ENCODE results near the gene ACACA.

ACACA gene

DNA sequence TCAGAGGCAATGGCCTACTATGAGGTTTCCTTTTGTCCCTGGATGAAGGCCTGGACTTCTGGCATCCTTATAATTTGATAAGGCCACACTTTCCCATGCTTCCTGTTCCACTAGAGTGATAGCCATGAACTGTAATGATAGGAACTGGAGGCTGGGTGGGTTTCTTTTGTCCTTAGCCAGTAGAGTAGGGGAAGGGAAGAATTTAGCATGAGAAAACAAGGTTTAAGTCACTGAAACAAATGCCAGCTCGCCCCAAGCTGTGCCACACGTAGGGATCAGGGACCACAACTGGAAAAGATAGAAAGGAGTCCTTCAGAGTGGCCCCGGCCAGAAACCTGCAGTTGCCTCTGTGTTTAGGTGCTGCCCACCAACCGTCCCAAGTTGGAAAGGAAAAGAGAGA lies 111.7 kb downstream of the ACACA start:
- no peaks in the 10 kb centered on the region for H3K36me3 Mint-ChIP-seq (ENCODE audit: insufficient read depth)
- ATAC-seq (replicated peaks; ENCODE audit: extremely low read depth, poor library complexity, severe bottlenecking): no peak

DNA sequence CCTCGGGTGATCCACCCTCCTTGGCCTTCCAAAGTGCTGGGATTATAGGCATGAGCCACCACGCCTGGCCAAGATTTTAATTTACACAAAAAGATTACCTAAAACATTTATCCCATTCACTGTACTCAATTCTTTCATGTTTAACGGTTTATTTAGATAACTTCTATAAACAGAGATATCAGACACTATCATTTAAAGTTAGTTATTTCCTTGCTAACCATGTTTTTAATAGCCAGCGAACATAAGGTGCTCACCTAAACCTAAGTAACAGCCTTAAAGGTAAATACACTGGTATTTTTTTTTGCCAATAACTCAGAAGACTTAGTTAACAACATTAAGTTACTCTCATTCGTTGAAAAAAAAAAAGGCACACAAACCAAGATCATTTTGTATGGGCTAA lies 112.9 kb downstream of the ACACA start:
- Mint-ChIP-seq H3K27ac (ENCODE audit: low read depth) (no peak overlapping the region), H3K4me3 (no peak overlapping the region), H3K4me1 (peaks cover 5% of the 10 kb centered on the region), H3K27me3 (no peaks in the 10 kb centered on the region), H3K9me3 (no peaks in the 10 kb centered on the region), H3K36me3 (ENCODE audit: insufficient read depth) (no peaks in the 10 kb centered on the region)
- DNase-seq (ENCODE audit: low spot score in 2 of 2): no peak
- ATAC-seq (replicated peaks; ENCODE audit: extremely low read depth, poor library complexity, severe bottlenecking): no peak

More for the DNA sequence above, 111.7 kb downstream of the ACACA start:
- no peaks in the 10 kb centered on the region for H3K27me3 Mint-ChIP-seq
- no peak overlapping the region for H3K4me3 Mint-ChIP-seq
- H3K9me3 Mint-ChIP-seq: no peaks in the 10 kb centered on the region
- H3K27ac Mint-ChIP-seq (ENCODE audit: low read depth): no peak overlapping the region
- DNase-seq (ENCODE audit: low spot score in 2 of 2): no peak
- H3K4me1 Mint-ChIP-seq: peaks cover 5% of the 10 kb centered on the region

DNA sequence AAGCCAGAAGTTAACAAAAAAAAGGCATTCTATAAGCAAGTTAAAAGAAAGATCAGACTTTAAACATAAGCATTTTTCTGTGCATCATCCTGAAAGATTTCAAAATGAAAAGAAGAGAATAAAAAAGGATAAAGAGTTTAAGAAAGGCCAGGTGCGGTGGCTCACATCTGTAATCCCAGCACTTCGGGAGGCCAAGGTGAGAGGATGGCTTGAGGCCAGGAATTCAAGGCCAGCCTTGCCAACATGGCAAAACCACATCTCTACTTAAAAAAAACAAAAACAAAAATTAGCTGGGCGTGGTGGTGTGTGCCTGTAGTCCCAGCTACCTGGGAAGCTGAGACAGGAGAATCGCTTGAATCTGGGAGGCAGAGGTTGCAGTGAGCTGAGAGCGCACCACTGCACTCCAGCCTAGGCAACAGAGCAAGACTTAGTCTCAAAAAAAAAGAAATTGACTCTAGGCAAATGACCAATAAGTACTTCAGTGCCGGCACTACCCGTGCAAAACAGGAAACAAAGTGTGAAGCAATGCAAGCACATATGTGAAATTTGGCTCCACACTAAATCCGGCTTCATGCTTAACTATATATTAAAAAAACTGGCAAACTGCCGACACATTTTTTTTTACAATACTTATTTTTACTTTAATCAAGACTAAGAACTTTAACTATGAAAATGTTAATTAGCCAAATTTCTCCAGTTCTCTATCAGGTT lies 114.1 kb downstream of the ACACA start:
- Mint-ChIP-seq H3K9me3 (no peaks in the 10 kb centered on the region), H3K4me1 (peaks cover 5% of the 10 kb centered on the region), H3K36me3 (ENCODE audit: insufficient read depth) (no peaks in the 10 kb centered on the region), H3K27ac (ENCODE audit: low read depth) (no peak overlapping the region), H3K27me3 (no peaks in the 10 kb centered on the region), H3K4me3 (no peak overlapping the region)
- ATAC-seq (replicated peaks; ENCODE audit: extremely low read depth, poor library complexity, severe bottlenecking) (no peak), DNase-seq (ENCODE audit: low spot score in 2 of 2) (no peak)

DNA sequence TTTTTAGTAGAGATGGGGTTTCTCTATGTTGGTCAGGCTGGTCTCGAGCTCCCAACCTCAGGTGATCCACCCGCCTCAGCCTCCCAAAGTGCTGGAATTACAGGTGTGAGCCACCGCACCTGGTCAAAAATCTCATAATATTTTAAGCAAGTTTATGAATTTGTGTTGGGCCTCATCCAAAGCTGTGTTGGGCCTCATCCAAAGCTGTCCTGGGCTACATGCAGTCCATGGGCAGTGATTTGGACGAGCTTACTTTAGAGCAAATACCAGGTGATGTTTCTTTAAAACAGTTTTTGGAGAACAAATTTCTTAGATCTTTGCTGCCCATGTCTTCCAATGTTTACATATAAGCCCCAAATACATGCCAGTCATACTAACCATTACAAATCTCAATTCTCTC lies 115.3 kb downstream of the ACACA start:
- Mint-ChIP-seq H3K27me3 (no peaks in the 10 kb centered on the region), H3K27ac (ENCODE audit: low read depth) (no peak overlapping the region), H3K9me3 (no peaks in the 10 kb centered on the region), H3K4me3 (no peak overlapping the region), H3K36me3 (ENCODE audit: insufficient read depth) (peaks cover 2% of the 10 kb centered on the region), H3K4me1 (peaks cover 5% of the 10 kb centered on the region)
- ATAC-seq (replicated peaks; ENCODE audit: extremely low read depth, poor library complexity, severe bottlenecking) (no peak), DNase-seq (ENCODE audit: low spot score in 2 of 2) (no peak)

DNA sequence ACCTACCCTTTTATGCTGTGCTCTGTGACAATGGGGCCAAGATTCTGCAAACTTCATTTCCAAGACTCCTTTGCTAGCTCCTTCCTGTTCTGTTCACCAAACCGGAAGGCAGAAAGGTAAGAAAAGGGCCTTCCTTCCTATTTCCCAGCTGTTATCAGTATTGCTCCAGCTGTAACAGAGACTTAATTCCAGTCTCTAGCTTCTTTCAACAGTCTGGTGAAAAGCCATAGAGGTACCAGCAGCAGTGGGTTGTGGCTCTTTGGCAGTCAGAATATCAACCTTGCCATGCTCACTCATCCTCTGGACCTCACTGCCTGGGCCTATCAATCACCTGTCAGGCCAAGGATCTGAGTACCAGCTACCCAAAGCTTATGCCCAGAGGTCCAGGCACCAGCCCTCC lies 120.2 kb downstream of the ACACA start:
- H3K9me3 Mint-ChIP-seq: no peaks in the 10 kb centered on the region
- no peak overlapping the region for H3K4me3 Mint-ChIP-seq
- DNase-seq (ENCODE audit: low spot score in 2 of 2) (no peak), ATAC-seq (replicated peaks; ENCODE audit: extremely low read depth, poor library complexity, severe bottlenecking) (no peak)
- H3K27ac Mint-ChIP-seq (ENCODE audit: low read depth): no peak overlapping the region
- H3K27me3 Mint-ChIP-seq: no peaks in the 10 kb centered on the region
- H3K36me3 Mint-ChIP-seq (ENCODE audit: insufficient read depth): peaks cover 2% of the 10 kb centered on the region
- peaks cover 5% of the 10 kb centered on the region for H3K4me1 Mint-ChIP-seq

DNA sequence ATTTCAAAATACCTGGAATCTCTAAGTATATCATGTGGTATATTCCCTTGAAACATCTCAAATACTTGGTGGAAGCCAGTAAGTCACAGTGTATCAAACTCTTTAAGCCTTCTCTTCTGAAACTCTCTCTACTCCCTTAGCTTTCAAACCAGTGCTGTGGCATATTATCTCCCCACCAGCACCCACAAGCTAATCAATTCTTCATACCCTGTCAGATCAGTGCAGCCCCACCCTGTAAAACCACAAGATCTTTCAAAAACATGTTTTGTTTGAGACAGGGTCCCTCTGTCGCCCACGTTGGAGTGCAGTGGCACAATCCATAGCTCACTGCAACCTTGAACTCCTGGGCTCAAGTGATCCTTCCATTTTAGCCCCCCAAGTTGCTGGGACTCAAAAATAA lies 122.4 kb downstream of the ACACA start:
- peaks cover 5% of the 10 kb centered on the region for H3K4me1 Mint-ChIP-seq

DNA sequence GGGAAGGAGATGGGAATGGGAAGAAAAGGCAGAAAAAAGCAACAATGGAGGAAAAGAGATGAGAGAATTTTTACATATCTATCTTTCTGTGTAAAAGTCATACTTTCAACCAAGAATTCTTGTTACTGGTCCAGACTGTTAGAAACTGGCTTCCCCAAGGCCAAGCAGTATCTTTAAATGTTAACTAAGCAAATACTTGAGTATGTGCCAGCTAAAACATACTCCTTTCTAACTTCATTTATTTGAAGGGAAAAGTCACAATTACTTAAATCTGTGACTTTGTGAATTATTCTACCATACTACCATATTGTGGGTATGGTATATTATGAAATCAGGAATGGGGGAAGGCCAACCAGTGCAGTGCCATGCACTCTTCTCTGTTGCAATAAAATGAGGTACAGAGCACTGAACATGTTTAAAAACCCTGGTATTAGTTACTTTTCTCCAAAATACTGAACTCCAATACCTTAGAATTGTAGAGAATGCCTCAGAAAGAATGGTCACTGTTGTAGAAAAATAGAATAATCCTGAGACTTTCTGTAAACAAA lies 123.1 kb downstream of the ACACA start:
- no peaks in the 10 kb centered on the region for H3K27me3 Mint-ChIP-seq
- H3K4me3 Mint-ChIP-seq: no peak overlapping the region
- H3K27ac Mint-ChIP-seq (ENCODE audit: low read depth): no peak overlapping the region
- peaks cover 5% of the 10 kb centered on the region for H3K4me1 Mint-ChIP-seq
- no peaks in the 10 kb centered on the region for H3K9me3 Mint-ChIP-seq
- H3K36me3 Mint-ChIP-seq (ENCODE audit: insufficient read depth): peaks cover 2% of the 10 kb centered on the region
- no peak for DNase-seq (ENCODE audit: low spot score in 2 of 2)
- no peak for ATAC-seq (replicated peaks; ENCODE audit: extremely low read depth, poor library complexity, severe bottlenecking)

More for the DNA sequence above, 122.4 kb downstream of the ACACA start:
- H3K27me3 Mint-ChIP-seq: no peaks in the 10 kb centered on the region
- ATAC-seq (replicated peaks; ENCODE audit: extremely low read depth, poor library complexity, severe bottlenecking) (no peak), DNase-seq (ENCODE audit: low spot score in 2 of 2) (no peak)
- peaks cover 2% of the 10 kb centered on the region for H3K36me3 Mint-ChIP-seq (ENCODE audit: insufficient read depth)
- H3K27ac Mint-ChIP-seq (ENCODE audit: low read depth): no peak overlapping the region
- no peaks in the 10 kb centered on the region for H3K9me3 Mint-ChIP-seq
- no peak overlapping the region for H3K4me3 Mint-ChIP-seq

DNA sequence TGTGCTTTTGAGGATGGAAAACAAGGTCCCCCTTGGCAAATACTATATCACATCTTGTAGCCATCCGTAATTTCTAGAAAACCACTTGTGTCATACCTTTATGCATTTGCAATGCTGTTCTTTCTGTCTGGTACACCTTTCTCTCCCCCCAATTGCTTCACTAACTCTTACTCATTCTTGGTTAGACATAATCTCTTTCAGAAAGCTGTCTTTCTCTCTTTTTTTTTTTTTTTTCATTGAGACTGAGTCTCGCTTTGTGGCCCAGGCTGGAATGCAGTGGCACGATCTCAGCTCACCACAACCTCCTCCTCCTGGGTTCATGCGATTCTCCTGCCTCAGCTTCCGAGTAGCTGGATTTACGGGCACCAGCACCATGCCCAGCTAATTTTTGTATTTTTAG lies 125.8 kb downstream of the ACACA start:
- Mint-ChIP-seq H3K4me1 (peaks cover 5% of the 10 kb centered on the region), H3K27ac (ENCODE audit: low read depth) (no peak overlapping the region), H3K9me3 (no peaks in the 10 kb centered on the region), H3K36me3 (ENCODE audit: insufficient read depth) (peaks cover 5% of the 10 kb centered on the region), H3K4me3 (no peak overlapping the region), H3K27me3 (no peaks in the 10 kb centered on the region)
- DNase-seq (ENCODE audit: low spot score in 2 of 2) (no peak), ATAC-seq (replicated peaks; ENCODE audit: extremely low read depth, poor library complexity, severe bottlenecking) (no peak)

DNA sequence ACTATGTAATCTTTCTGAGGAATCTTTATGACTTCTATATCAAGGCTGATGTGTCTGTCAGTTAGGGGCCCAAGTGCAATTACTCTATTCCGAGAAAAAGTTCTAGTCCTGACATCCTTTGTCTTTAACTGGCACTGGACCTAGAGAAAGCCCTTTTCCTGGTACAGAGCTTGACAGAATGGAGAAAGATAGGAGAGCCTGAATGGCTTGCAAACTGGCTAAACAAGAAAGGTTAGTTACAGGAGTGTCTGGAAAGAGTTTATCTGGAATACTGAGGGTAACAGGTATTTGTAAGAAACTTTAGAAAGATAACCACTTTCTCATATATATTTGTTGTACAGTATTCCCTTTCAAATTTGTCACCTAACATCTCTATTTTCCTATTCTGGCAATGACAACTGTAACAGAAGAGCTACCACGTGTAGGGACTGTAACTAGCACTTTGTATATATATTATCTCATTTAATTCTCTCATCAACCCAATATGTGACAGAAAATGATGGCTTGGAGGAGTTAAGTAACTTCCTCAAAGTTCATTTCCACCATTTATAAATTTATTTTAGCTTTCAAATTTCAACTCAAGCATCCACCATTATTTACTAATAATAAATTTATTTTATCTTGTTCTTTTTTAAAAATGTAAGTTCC lies 128.3 kb downstream of the ACACA start:
- H3K4me3 Mint-ChIP-seq: no peak overlapping the region
- H3K9me3 Mint-ChIP-seq: no peaks in the 10 kb centered on the region

DNA sequence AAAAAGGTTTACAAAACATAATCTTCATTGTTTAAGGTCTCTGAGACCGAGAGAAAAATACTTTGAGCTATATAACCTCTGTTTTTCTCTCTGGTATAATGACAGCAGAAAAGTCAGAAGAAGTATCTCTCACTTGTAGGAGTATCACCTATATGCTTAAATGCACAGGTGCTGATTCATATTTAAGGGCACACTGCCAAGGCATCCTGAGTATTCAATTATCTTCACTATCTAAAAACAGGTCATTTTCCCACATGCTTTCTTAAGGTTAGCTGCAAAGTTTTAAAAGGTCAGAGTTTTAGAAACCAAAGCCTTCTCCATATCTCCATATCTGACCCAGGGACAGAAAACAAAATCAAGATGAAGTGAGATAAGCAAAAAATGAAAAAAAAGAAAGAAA lies 130.2 kb downstream of the ACACA start:
- H3K27me3 Mint-ChIP-seq: no peaks in the 10 kb centered on the region
- peaks cover 7% of the 10 kb centered on the region for H3K36me3 Mint-ChIP-seq (ENCODE audit: insufficient read depth)
- H3K4me1 Mint-ChIP-seq: no peaks in the 10 kb centered on the region
- no peaks in the 10 kb centered on the region for H3K9me3 Mint-ChIP-seq
- H3K27ac Mint-ChIP-seq (ENCODE audit: low read depth): peak overlapping the region; percentile 17
- DNase-seq (ENCODE audit: low spot score in 2 of 2): no peak
- ATAC-seq (replicated peaks; ENCODE audit: extremely low read depth, poor library complexity, severe bottlenecking): no peak
- H3K4me3 Mint-ChIP-seq: no peak overlapping the region

More for the DNA sequence above, 128.3 kb downstream of the ACACA start:
- Mint-ChIP-seq H3K27ac (ENCODE audit: low read depth) (no peak overlapping the region), H3K27me3 (no peaks in the 10 kb centered on the region), H3K36me3 (ENCODE audit: insufficient read depth) (peaks cover 7% of the 10 kb centered on the region), H3K4me1 (no peaks in the 10 kb centered on the region)
- ATAC-seq (replicated peaks; ENCODE audit: extremely low read depth, poor library complexity, severe bottlenecking): no peak
- DNase-seq (ENCODE audit: low spot score in 2 of 2): no peak

DNA sequence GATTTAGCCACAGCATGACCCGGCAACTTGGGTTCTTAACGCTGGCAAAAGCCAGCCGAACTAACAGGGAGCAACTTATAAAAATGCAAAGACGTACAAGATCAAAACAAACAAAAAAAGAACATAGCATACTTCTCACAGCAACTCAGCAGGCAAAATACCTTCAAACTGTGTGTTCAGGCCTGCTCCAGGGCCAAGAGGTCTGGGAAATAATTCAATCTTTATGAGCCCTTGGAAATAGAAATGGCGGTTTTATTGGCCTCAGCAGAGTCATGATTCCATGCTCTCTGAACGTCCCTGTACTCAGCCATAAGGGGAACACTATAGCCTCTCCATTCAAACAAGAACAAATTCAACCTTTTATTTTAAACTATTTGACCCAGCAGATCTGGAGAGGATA lies 132.2 kb downstream of the ACACA start:
- peaks cover 9% of the 10 kb centered on the region for H3K36me3 Mint-ChIP-seq (ENCODE audit: insufficient read depth)
- ATAC-seq (replicated peaks; ENCODE audit: extremely low read depth, poor library complexity, severe bottlenecking): no peak
- no peak overlapping the region for H3K4me3 Mint-ChIP-seq

DNA sequence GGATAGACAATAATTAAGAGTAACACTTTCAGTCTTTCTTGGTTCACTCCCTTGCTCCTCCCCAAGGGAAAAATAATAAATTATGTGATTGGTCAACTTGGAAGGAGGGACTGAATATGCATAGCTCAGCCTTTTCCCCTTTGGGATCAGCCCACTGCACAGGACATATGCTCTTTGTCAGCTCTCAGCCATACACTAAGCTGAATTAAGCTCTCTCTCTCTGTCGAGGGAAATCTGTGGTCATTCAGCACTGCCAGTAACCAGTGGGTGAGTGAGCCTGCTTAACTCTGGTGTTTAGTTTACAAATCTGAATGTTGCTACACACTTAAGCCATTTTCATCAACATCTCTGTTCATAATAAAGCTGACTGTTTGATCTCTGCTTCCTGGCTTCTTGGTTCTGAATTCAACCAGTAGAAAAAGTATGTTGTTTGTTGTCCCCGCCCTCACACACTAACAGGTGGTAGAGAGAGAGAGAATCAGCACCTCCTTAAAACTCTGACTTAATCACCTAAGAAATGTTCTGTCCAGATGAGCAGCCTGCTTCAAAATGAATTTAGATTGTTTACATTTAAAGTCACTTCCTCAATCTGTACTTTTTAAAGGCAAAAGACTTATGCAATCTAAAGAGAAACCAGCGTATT lies 133.1 kb downstream of the ACACA start:
- DNase-seq (ENCODE audit: low spot score in 2 of 2) (no peak), ATAC-seq (replicated peaks; ENCODE audit: extremely low read depth, poor library complexity, severe bottlenecking) (no peak)
- H3K36me3 Mint-ChIP-seq (ENCODE audit: insufficient read depth): peaks cover 11% of the 10 kb centered on the region
- no peaks in the 10 kb centered on the region for H3K4me1 Mint-ChIP-seq
- H3K4me3 Mint-ChIP-seq: no peak overlapping the region
- H3K27me3 Mint-ChIP-seq: no peaks in the 10 kb centered on the region
- no peaks in the 10 kb centered on the region for H3K9me3 Mint-ChIP-seq
- no peak overlapping the region for H3K27ac Mint-ChIP-seq (ENCODE audit: low read depth)

More for the DNA sequence above, 132.2 kb downstream of the ACACA start:
- DNase-seq (ENCODE audit: low spot score in 2 of 2): no peak
- H3K27me3 Mint-ChIP-seq: no peaks in the 10 kb centered on the region
- no peak overlapping the region for H3K27ac Mint-ChIP-seq (ENCODE audit: low read depth)
- H3K9me3 Mint-ChIP-seq: no peaks in the 10 kb centered on the region
- H3K4me1 Mint-ChIP-seq: no peaks in the 10 kb centered on the region

Measured in central memory CD8-positive, alpha-beta T cell (primary cell).